Breast epithelium (tissue), 4 donors: ENCODE results near the gene WWC1. TPM values are rescaled to one million over a fixed set of nuclear protein-coding genes. Genes with fewer than 3 reads are reported as not detected.

Source experiments
- DNase-seq, 2 donors: peaks; one replicate each; pipeline ENCODE4 v3.0.0-alpha.2; 2019; ENCODE audit warnings: low spot score in 2 of 2
- H3K27ac ChIP-seq, 2 donors: fragments of 200-600 bp; sonication (generic) in 1 of 2; one replicate each; pipeline ENCODE4 v1.5.1; 2016 to 2019; ENCODE audit warnings: mild to moderate bottlenecking in 1 of 2
- H3K27me3 ChIP-seq, 2 donors: fragments of 200-600 bp; sonication (generic) in 1 of 2; one replicate each; pipeline versions ENCODE4 v1.5.1 to v1.6.0; 2017 to 2019; ENCODE audit warnings: control low read depth in 1 of 2, mild to moderate bottlenecking in 1 of 2
- H3K36me3 ChIP-seq: fragments of 200-600 bp; one replicate; pipeline ENCODE4 v1.5.1; 2019
- H3K4me1 ChIP-seq, 2 donors: fragments of 200-600 bp; sonication (generic); one replicate each; pipeline ENCODE4 v1.5.1; 2016 to 2019; ENCODE audit warnings: control low read depth in 1 of 2
- H3K4me3 ChIP-seq, 3 donors: fragments of 200-600 bp; sonication (generic); 1 replicate in 2 of 3; 2 replicates in 1 of 3; pipeline ENCODE4 v1.5.1; 2016 to 2019; ENCODE audit warnings: mild to moderate bottlenecking in 3 of 3, moderate library complexity in 2 of 3
- H3K9me3 ChIP-seq, 2 donors: fragments of 200-600 bp; sonication (generic) in 1 of 2; one replicate each; pipeline ENCODE4 v1.5.1; 2016 to 2019; ENCODE audit warnings: control low read depth in 1 of 2
- CTCF ChIP-seq, 3 donors: fragments of 450-650 bp; IDR thresholded peaks; one replicate each; pipeline ENCODE4 v1.5.1; 2016 to 2017; ENCODE audit warnings: antibody characterized with exemption in 3 of 3, mild to moderate bottlenecking in 3 of 3, moderate library complexity in 3 of 3
- POLR2A ChIP-seq: fragments of 450-650 bp; IDR thresholded peaks from one replicate; pipeline ENCODE4 v1.6.1; 2016; ENCODE audit warnings: antibody characterized with exemption, mild to moderate bottlenecking, moderate library complexity
- POLR2AphosphoS5 ChIP-seq, 3 donors: sonication (generic); formaldehyde crosslinking; IDR thresholded peaks; one replicate each; pipeline ENCODE4 v1.6.1; 2017; ENCODE audit warnings: antibody characterized with exemption in 3 of 3
- intact Hi-C: fragments of 100-400 bp; cut with DNase I; formaldehyde crosslinking; loops from one replicate; pipeline ENCODE4 v1.15.1; 2023; ENCODE audit warnings: low total_unique reads
- total RNA-seq, 3 donors: library from RNA; depleted of rRNA; stranded (reverse); fragments of >200 nt; gene quantifications; one replicate each; pipeline ENCODE4 v1.1.0, GENCODE V29; 2016

Gene WWC1
- total RNA-seq, 3 donors from 2014 or later = 0.96 to 59.9 (median 59.6) TPM

GRCh38 chr5:168314735-168315411 lies 23.4 kb downstream of the WWC1 start:
- no peaks in the 10 kb centered on the region for H3K9me3 ChIP-seq
- no peak overlapping the region for H3K4me3 ChIP-seq
- intact Hi-C loops = no loop called here
- peak; percentile 71 to 75 for DNase-seq
- TF ChIP-seq CTCF (IDR thresholded peaks at IDR 0.05) (no peak), POLR2AphosphoS5 (IDR thresholded peaks at IDR 0.05) (peak in 1 of 3 donors; percentile 45)
- H3K27ac ChIP-seq = peak overlapping the region; percentile 89
- no peaks in the 10 kb centered on the region for H3K27me3 ChIP-seq
- H3K36me3 ChIP-seq = no peaks in the 10 kb centered on the region
- peaks cover 0 to 6% of the 10 kb centered on the region in 2 donors for H3K4me1 ChIP-seq

- Histone ChIP-seq H3K27me3 (no peaks in the 10 kb centered on the region), H3K4me3 (no peak overlapping the region), H3K4me1 (peaks cover 0 to 6% of the 10 kb centered on the region in 2 donors), H3K27ac (peak overlapping the region; percentile 89), H3K36me3 (no peaks in the 10 kb centered on the region), H3K9me3 (no peaks in the 10 kb centered on the region)
- no peak for DNase-seq
- TF ChIP-seq CTCF (IDR thresholded peaks at IDR 0.05) (no peak), POLR2A (no peak), POLR2AphosphoS5 (IDR thresholded peaks at IDR 0.05) (no peak)
- intact Hi-C loops = no loop called here
Observed at GRCh38 chr5:168315416-168316138, 24.1 kb downstream of the WWC1 start.

GRCh38 chr5:168316139-168316578 lies 24.7 kb downstream of the WWC1 start:
- TF ChIP-seq POLR2AphosphoS5 (IDR thresholded peaks at IDR 0.05) (no peak), POLR2A (no peak), CTCF (IDR thresholded peaks at IDR 0.05) (no peak)
- intact Hi-C loops = no loop called here
- DNase-seq = peak; percentile 64 to 71
- Histone ChIP-seq H3K4me1 (peaks cover 0 to 6% of the 10 kb centered on the region in 2 donors), H3K27me3 (no peaks in the 10 kb centered on the region), H3K27ac (peak overlapping the region; percentile 89), H3K9me3 (no peaks in the 10 kb centered on the region), H3K4me3 (no peak overlapping the region), H3K36me3 (no peaks in the 10 kb centered on the region)

GRCh38 chr5:168317096-168317520 lies 25.7 kb downstream of the WWC1 start:
- intact Hi-C loops = no loop called here
- no peaks in the 10 kb centered on the region for H3K9me3 ChIP-seq
- H3K36me3 ChIP-seq = no peaks in the 10 kb centered on the region
- no peak overlapping the region for H3K4me3 ChIP-seq
- H3K27ac ChIP-seq = peak overlapping the region; percentile 89
- no peaks in the 10 kb centered on the region for H3K27me3 ChIP-seq
- TF ChIP-seq CTCF (IDR thresholded peaks at IDR 0.05) = no peak
- no peak for TF ChIP-seq POLR2AphosphoS5 (IDR thresholded peaks at IDR 0.05)
- no peak for TF ChIP-seq POLR2A
- H3K4me1 ChIP-seq = peaks cover 0 to 6% of the 10 kb centered on the region in 2 donors
- DNase-seq = no peak

GRCh38 chr5:168317521-168318147 lies 26.2 kb downstream of the WWC1 start:
- Histone ChIP-seq H3K36me3 (no peaks in the 10 kb centered on the region), H3K4me3 (no peak overlapping the region), H3K27me3 (no peaks in the 10 kb centered on the region), H3K9me3 (no peaks in the 10 kb centered on the region), H3K27ac (peak overlapping the region; percentile 89), H3K4me1 (peaks cover 0 to 6% of the 10 kb centered on the region in 2 donors)
- no peak for TF ChIP-seq POLR2AphosphoS5 (IDR thresholded peaks at IDR 0.05)
- TF ChIP-seq POLR2A = no peak
- TF ChIP-seq CTCF (IDR thresholded peaks at IDR 0.05) = no peak
- intact Hi-C loops = no loop called here
- no peak for DNase-seq
